IMR-90 (cell line): ENCODE results near the gene ARL8B. TPM values are rescaled to one million over a fixed set of nuclear protein-coding genes. Genes with fewer than 3 reads are reported as not detected.

Source experiments
- ATAC-seq: fragments of 200-7000 bp; cut with Tn5 transposase; 2 replicates; pipeline ENCODE4 v1.9.1; 2020; ENCODE audit warnings: low read depth, mild to moderate bottlenecking, moderate library complexity
- BruUV-seq: library from RNA; stranded (reverse); fragments of 400-500 nt; replicated peaks from 2 replicates; lab custom pipeline; 2021; lab: Mats Ljungman, UMichigan
- CTCF ChIA-PET: fragments of 300-600 bp; formaldehyde crosslinking; extraction: SDS; loops from one replicate; lab custom pipeline; 2021; ENCODE audit warnings: antibody characterized with exemption; lab: Yijun Ruan, JAX
- POLR2A ChIA-PET: fragments of 300-600 bp; sonication (Branson Sonifier 250); formaldehyde crosslinking; loops from one replicate; lab custom pipeline; 2022; ENCODE audit warnings: antibody characterized with exemption; ENCODE audit not compliant: unreplicated experiment; lab: Charles Lee
- DNase-seq: peaks from one replicate; pipeline ENCODE4 v3.0.0; 2013
- H2AFZ ChIP-seq: replicated peaks from 2 replicates; pipeline ENCODE3; 2013; ENCODE audit warnings: low read length, mild to moderate bottlenecking; ENCODE audit not compliant: poor library complexity
- H2AK5ac ChIP-seq: 2 replicates; pipeline ENCODE4 v1.6.1; 2013; ENCODE audit warnings: low read depth, low read length, inconsistent platforms
- H2AK9ac ChIP-seq: replicated peaks from 2 replicates; pipeline ENCODE3; 2013; ENCODE audit warnings: mild to moderate bottlenecking, low read depth, low read length, moderate library complexity; ENCODE audit not compliant: poor library complexity
- H2BK120ac ChIP-seq: 2 replicates; pipeline ENCODE4 v1.6.1; 2013; ENCODE audit warnings: low read depth, low read length, inconsistent platforms
- H2BK15ac ChIP-seq: 3 replicates; pipeline ENCODE4 v1.6.1; 2013; ENCODE audit warnings: low read depth, low read length, inconsistent platforms
- H2BK20ac ChIP-seq: 2 replicates; pipeline ENCODE4 v1.6.1; 2013; ENCODE audit warnings: low read depth, mild to moderate bottlenecking, inconsistent platforms, low read length, moderate library complexity
- H2BK5ac ChIP-seq: 2 replicates; pipeline ENCODE4 v1.6.1; 2013; ENCODE audit warnings: mild to moderate bottlenecking, low read depth, low read length, inconsistent platforms; ENCODE audit not compliant: poor library complexity, severe bottlenecking
- H3K14ac ChIP-seq: replicated peaks from 2 replicates; pipeline ENCODE4 v1.6.1; 2013; ENCODE audit warnings: low read depth, low read length, inconsistent platforms
- H3K18ac ChIP-seq: 2 replicates; pipeline ENCODE4 v1.6.1; 2013; ENCODE audit warnings: low read depth, low read length, control low read depth
- H3K23ac ChIP-seq: 2 replicates; pipeline ENCODE4 v1.6.1; 2013; ENCODE audit warnings: low read depth, low read length, inconsistent platforms
- H3K27ac ChIP-seq: 2 replicates; pipeline ENCODE4 v1.5.1; 2013; ENCODE audit warnings: mild to moderate bottlenecking, control low read depth, low read length; ENCODE audit not compliant: insufficient read depth
- H3K27me3 ChIP-seq: 2 replicates; pipeline ENCODE4 v1.6.1; 2013; ENCODE audit warnings: low read length; ENCODE audit not compliant: control insufficient read depth, insufficient read depth
- H3K36me3 ChIP-seq: 2 replicates; pipeline ENCODE4 v1.6.1; 2013; ENCODE audit warnings: low read length, mixed read lengths; ENCODE audit not compliant: control insufficient read depth, insufficient read depth
- H3K4ac ChIP-seq: 2 replicates; pipeline ENCODE4 v1.6.1; 2013; ENCODE audit warnings: low read depth, low read length, inconsistent platforms
- H3K4me1 ChIP-seq: 2 replicates; pipeline ENCODE4 v1.6.1; 2013; ENCODE audit warnings: low read length, mixed read lengths; ENCODE audit not compliant: control insufficient read depth, insufficient read depth
- H3K4me2 ChIP-seq: 2 replicates; pipeline ENCODE4 v1.6.1; 2013; ENCODE audit warnings: low read depth, mild to moderate bottlenecking, control low read depth, low read length, moderate library complexity
- H3K4me3 ChIP-seq: 2 replicates; pipeline ENCODE4 v1.5.1; 2013; ENCODE audit warnings: low read depth, mild to moderate bottlenecking, control low read depth, low read length, moderate library complexity; ENCODE audit not compliant: insufficient read depth
- H3K56ac ChIP-seq: 2 replicates; pipeline ENCODE4 v1.6.1; 2013; ENCODE audit warnings: low read length, inconsistent platforms; ENCODE audit not compliant: insufficient read depth; ENCODE audit errors: extremely low read depth
- H3K79me1 ChIP-seq, 2 experiments: 2 replicates each; pipeline ENCODE4 v1.6.1; 2013; ENCODE audit warnings: low read length in 2 of 2, inconsistent platforms in 1 of 2, low read depth in 1 of 2
- H3K9ac ChIP-seq: 2 replicates; pipeline ENCODE4 v1.6.1; 2013; ENCODE audit warnings: low read depth, low read length, control low read depth
- H3K9me1 ChIP-seq: 2 replicates; pipeline ENCODE4 v1.6.1; 2013; ENCODE audit warnings: low read length, inconsistent platforms; ENCODE audit not compliant: insufficient read depth
- H3K9me3 ChIP-seq: 2 replicates; pipeline ENCODE4 v1.6.1; 2013; ENCODE audit warnings: low read length; ENCODE audit not compliant: control insufficient read depth, insufficient read depth
- H4K20me1 ChIP-seq: 2 replicates; pipeline ENCODE4 v1.6.1; 2013; ENCODE audit warnings: low read length, inconsistent platforms; ENCODE audit not compliant: insufficient read depth
- H4K5ac ChIP-seq: 2 replicates; pipeline ENCODE4 v1.6.1; 2013; ENCODE audit warnings: mild to moderate bottlenecking, low read depth, low read length, control low read depth
- H4K8ac ChIP-seq, 2 experiments: 2 replicates each; pipeline ENCODE4 v1.6.1; 2013; ENCODE audit warnings: low read depth in 2 of 2, low read length in 2 of 2, control low read depth in 1 of 2, inconsistent platforms in 1 of 2
- H4K91ac ChIP-seq: 2 replicates; pipeline ENCODE4 v1.6.1; 2013; ENCODE audit warnings: low read depth, low read length, inconsistent platforms; ENCODE audit not compliant: insufficient read depth
- BHLHE40 ChIP-seq: fragments of 150-350 bp; IDR thresholded peaks from 2 replicates; pipeline ENCODE4 v1.6.1; 2016; ENCODE audit warnings: mild to moderate bottlenecking, low read depth, low read length
- CEBPB ChIP-seq: IDR thresholded peaks from 2 replicates; pipeline ENCODE4 v1.6.1; 2012; ENCODE audit warnings: low read depth, low read length, improper control_type of control experiment
- FOS ChIP-seq: fragments of 150-350 bp; IDR thresholded peaks from 2 replicates; pipeline ENCODE4 v1.6.1; 2016; ENCODE audit warnings: low read depth, low read length
- MAFK ChIP-seq: IDR thresholded peaks from 2 replicates; pipeline ENCODE4 v1.6.1; 2012; ENCODE audit warnings: low read depth, low read length, improper control_type of control experiment
- MXI1 ChIP-seq: IDR thresholded peaks from 2 replicates; pipeline ENCODE4 v1.6.1; 2012; ENCODE audit warnings: low read depth, mild to moderate bottlenecking, low read length, moderate library complexity, borderline replicate concordance
- NFE2L2 ChIP-seq: fragments of 150-350 bp; IDR thresholded peaks from 2 replicates; pipeline ENCODE4 v1.6.1; 2016; ENCODE audit warnings: low read depth, mild to moderate bottlenecking, low read length
- RAD21 ChIP-seq: IDR thresholded peaks from 2 replicates; pipeline ENCODE4 v1.6.1; 2012; ENCODE audit warnings: low read length, improper control_type of control experiment
- SMC3 ChIP-seq: fragments of 150-350 bp; IDR thresholded peaks from 2 replicates; pipeline ENCODE4 v1.6.1; 2016; ENCODE audit warnings: low read depth, mild to moderate bottlenecking, antibody characterized with exemption, low read length, moderate library complexity
- WGBS, 2 experiments: methylation state at CpG; one replicate each; pipeline versions ENCODE4 v1.1.5 to v1.1.7; 2013; ENCODE audit warnings: missing lambda C conversion rate in 2 of 2; ENCODE audit not compliant: insufficient read length in 1 of 2; ENCODE audit errors: extremely low coverage in 2 of 2; 5-methylcytosine and 5-hydroxymethylcytosine counted together
- dilution Hi-C: fragments of 300-500 bp; cut with HindIII; formaldehyde crosslinking; loops from one replicate; pipeline ENCODE4 v1.14.3; 2018; ENCODE audit warnings: low sequenced_read_pairs; ENCODE audit not compliant: unreplicated experiment
- in situ Hi-C: fragments of 300-500 bp; cut with MboI; formaldehyde crosslinking; loops from 3 replicates; pipeline ENCODE4 v1.14.3; 2019; ENCODE audit warnings: low sequenced_read_pairs, inconsistent platforms, mixed read lengths
- intact Hi-C: fragments of 100-400 bp; cut with micrococcal nuclease; formaldehyde crosslinking; loops from 2 replicates; pipeline ENCODE4 v1.10.0; 2022
- polyA plus RNA-seq, 3 experiments: library from polyadenylated mRNA; depleted of rRNA; stranded (reverse); fragments of >200 nt; gene quantifications; 2 replicates each; pipeline ENCODE4 v1.2.3, GENCODE V29; 2012; ENCODE audit warnings: low replicate concordance in 1 of 3
- total RNA-seq: library from RNA; depleted of rRNA; stranded (reverse); fragments of >200 nt; gene quantifications from 2 replicates; pipeline ENCODE4 v1.2.3, GENCODE V29; 2012
- TF ChIP-seq, protein P1 (sequence below): fragments of 150-350 bp; IDR thresholded peaks from 2 replicates; pipeline ENCODE4 v1.6.1; 2017; ENCODE audit warnings: mild to moderate bottlenecking, antibody characterized with exemption, low read length, low read depth

The ARL8B gene
- total and polyA plus RNA-seq, 2 of the 4 experiments (the other 2 are of a cell fraction): 32.3 to 47.0 TPM

- Histone ChIP-seq H2BK120ac (no peak overlapping the region), H3K9me3 (no peaks in the 10 kb centered on the region), H3K56ac (no peak overlapping the region), H3K9ac (no peak overlapping the region), H3K79me1 (peaks cover 18 to 19% of the 10 kb centered on the region in 2 experiments; a peak in 3 of 4 replicates), H4K8ac (no peak overlapping the region), H3K4me2 (no peak overlapping the region), H2AFZ (no peak overlapping the region), H3K4me1 (peaks cover 3% of the 10 kb centered on the region; the same call in 1 of the 2 replicates), H2BK5ac (no peak overlapping the region), H4K5ac (no peak overlapping the region), H3K27ac (no peak overlapping the region), H4K20me1 (0 out of 2 replicates have a peak, but pooled peaks cover 4% of the 10 kb centered on the region), H3K9me1 (peaks cover 8% of the 10 kb centered on the region; the same call in 1 of the 2 replicates), H3K14ac (no peak overlapping the region), H4K91ac (no peak overlapping the region), H3K4me3 (no peak overlapping the region), H2AK9ac (no peak overlapping the region), H3K36me3 (peaks cover 66% of the 10 kb centered on the region), H2BK20ac (no peak overlapping the region), H3K4ac (no peak overlapping the region), H3K23ac (no peak overlapping the region), H2BK15ac (no peak overlapping the region), H2AK5ac (no peak overlapping the region), H3K27me3 (no peaks in the 10 kb centered on the region), H3K18ac (no peak overlapping the region)
- in situ Hi-C loops: no loop called here
- ChIA-PET CTCF (no interaction called here), POLR2A (no interaction called here)
- no CpG with 5 or more reads among the region's 7 CpGs for WGBS, 2 experiments
- DNase-seq (no peak), ATAC-seq (no peak)
- no peak for TF ChIP-seq FOS
- TF ChIP-seq MAFK: no peak
- TF ChIP-seq, protein P1, sequence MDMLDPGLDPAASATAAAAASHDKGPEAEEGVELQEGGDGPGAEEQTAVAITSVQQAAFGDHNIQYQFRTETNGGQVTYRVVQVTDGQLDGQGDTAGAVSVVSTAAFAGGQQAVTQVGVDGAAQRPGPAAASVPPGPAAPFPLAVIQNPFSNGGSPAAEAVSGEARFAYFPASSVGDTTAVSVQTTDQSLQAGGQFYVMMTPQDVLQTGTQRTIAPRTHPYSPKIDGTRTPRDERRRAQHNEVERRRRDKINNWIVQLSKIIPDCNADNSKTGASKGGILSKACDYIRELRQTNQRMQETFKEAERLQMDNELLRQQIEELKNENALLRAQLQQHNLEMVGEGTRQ: no peak
- TF ChIP-seq NFE2L2: no peak
- TF ChIP-seq CEBPB: no peak
- no peak for TF ChIP-seq RAD21
- no peak for TF ChIP-seq MXI1
- TF ChIP-seq SMC3: no peak
- no peak for TF ChIP-seq BHLHE40
- dilution Hi-C loops: no loop called here
- intact Hi-C loops: no loop called here
- no TSS peak for BruUV-seq
These were observed 91.5 kb downstream of the ARL8B start for GRCh38 chr3:5213574-5213966.
